ENCODE results near the gene DYSF.

The DYSF gene

DNA sequence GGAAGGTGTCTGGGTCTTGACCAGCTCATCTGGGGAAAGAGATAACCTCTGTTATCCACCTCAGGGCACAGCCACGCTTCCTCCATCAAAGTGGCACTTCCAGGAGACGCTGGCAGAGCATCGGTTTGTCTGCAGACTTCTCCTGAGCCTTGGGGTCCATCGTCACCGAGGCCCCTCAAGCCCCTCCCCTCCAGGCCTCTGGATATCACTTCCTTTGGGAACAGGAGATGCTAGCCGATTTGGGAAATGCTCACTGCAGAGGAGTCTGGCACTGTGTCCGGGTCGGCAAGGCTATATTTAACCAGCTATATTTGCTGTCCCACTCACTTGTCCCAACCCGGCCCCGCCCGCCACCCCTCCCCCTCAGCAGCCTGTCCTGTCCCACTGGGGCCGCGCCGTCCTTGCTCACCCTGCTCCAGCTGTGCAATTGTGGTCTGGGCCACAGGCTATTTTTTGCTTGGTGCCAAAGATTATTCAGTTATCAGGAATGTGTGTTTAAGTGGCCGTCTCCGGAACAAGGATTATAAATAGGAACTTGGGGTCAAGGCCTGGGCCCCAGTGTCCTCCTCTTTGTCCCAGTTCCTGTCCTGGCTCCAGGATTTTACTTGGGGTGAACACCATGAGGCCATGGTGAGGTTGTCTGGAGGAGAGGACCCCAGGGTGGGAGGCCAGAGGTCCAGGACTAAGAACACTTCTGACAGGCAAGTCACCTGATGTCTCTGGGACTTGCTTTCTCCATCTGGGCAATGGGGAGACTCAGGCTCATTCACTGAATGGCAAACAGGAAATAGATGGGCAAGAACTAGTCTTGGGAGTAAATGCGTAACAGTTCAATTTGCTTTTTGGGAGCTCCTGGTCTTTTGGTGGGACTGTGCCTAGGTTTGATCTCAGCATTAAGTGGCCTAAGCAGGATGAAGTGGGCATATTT lies 263.6 kb downstream of the DYSF start:
- no peak for DNase-seq

DNA sequence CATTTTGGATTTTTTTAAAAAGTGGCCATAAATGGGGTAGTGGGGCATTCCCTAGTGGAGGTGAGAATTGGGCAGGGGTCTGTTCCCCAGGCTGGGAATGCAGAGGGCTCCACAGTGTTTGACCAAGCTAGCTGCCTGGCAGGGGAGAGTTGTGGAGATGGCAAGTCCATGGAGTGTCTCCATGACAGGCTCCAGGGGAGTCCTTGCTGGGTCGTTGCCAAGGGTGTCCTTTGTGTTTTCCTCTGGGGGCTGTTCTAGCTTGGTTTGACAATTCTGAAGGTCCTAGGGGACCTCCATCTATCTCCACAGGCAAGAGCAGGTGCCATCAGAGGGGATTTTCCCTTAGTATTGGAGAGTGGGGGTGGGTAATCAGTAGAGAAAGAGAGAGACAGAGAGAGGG lies 265.3 kb downstream of the DYSF start:
- DNase-seq, result no peak

DNA sequence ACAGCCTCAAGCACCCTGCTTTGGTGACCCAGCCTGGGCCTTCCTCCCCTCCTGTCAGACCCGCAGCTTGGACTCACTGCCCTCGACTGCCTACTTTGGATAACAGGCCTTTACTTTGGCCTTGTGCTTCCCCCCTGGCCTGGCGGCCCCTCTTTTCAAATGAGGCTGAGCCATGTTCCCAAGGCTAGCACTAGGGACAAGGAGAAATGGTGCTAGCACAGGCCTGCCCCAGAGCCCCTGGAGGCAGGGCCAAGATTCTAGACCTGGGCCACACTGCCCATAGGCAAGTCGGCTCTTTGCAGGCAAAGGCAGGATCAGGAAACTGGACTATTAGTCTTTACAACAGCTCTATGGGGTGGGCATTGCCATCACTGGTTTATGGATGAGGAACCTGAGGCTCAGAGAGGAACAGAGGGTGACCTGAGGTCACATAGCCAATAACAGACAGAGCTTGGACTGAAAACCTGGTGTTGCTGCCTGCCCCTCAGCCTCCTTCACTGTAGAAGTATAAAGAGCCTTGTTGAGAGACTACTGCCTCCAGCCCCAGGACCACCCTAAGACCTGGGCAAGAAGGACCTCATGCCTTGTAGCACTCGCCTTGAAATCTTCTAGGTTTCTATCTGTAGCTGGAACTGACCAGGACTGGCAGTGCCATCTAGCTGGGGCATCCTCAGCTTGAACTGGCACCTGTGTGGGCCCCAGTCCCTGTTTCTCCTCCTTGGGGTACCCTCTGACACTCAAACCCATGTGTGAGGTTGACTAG lies 266.3 kb downstream of the DYSF start:
- DNase-seq, result no peak

DNA sequence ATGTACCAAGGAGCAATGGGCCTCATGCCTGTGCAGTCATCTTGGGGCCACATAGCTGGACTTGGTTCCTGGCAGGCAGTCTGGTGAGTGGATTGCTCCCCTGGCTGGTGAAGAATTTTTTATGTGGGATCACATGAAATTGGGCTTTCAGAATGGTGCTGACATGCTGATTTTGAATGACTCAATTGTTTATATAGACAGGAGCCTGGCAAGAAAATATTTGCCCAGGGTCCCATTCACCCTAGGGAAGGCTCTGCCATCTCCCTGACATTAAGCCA lies 266.9 kb downstream of the DYSF start:
- no peak for DNase-seq

DNA sequence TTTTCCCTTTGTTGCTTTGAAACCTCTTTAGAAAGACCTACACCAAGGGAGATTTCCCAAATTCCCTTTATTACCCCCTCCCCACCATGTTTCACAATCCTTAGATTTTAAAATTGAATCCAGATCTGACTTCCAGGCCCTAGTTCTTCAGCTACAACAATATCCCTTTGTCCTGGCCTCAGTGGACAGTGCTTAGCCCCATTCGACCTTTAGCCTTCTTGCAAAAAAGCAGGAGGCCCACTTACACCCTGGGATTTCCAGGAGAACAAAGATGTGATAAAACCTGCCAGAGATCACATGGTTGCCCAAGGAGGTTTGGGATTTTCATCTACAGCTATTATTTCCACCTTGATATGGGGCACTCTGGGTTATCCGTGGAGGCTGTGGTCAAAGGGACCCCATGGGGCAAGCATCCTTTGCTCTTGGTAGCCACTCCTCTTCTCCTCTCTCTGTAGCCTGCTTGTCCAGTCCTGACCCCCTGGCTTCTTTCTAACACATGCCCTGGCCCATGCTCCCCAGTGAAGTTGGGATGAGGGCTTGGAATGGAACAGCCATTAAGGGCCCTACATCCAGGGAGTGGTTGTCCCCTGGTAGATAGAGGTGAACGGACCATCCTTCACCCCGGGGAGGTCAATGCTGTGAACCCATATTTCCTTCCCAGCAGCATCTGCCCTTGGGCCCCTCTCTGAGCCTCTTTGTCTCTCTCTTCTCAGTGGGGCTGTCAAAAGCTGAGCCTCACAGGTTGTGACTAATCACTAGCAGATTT lies 267.4 kb downstream of the DYSF start:
- DNase-seq, result no peak

DNA sequence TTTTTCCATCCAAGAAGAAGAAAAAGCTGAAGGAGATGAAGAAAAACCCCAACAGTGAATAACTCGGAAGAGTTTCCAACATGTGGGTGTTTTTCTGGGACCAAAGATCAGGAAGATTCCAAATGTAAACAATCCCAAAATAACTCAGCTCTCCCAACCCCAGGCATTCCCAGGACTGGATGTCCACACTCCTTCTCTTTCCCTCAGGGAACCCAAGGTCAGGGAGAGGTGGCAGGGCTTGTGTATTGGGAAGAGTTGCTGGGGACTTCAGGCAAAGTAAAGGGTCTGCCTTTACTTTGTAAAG lies 268.0 kb downstream of the DYSF start:
- DNase-seq, result no peak

DNA sequence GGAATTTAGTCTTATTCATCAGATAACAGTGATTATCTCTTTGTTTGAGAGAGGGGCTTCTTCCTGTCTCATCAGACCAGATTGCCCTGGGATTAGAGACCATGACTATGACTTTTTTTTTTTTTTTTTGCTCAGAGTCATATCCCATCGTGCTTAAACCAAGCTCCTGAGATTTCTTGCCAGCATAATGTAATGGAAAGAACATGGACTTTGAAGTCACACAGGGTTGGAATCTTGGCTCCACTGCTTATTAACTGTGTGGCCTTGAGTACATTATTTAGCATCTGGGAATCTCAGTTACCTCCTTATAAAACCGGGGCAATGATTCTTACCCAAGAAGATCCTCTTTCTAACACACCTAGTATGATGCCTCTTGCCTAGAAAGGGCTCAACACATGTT lies 268.3 kb downstream of the DYSF start:
- no peak for DNase-seq

DNA sequence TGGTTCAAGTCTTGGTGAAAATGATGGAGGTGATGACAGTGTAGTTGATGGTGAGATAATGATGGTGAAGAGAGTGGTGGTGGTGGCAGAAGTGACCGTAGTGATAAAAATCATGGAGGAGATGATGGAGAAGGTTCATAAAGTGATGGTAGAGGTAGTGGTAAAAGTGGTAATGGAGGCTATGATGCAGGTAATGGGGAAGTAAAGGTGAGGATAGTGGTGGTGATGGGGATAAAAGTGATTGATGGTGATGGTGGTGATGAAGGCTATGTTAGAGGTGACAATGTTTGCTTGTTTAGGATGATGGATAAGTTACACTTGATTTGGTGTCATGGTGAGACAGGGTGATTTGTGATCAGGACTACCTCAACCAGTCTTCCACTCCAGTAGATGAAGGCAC lies 268.9 kb downstream of the DYSF start:
- DNase-seq, result no peak

DNA sequence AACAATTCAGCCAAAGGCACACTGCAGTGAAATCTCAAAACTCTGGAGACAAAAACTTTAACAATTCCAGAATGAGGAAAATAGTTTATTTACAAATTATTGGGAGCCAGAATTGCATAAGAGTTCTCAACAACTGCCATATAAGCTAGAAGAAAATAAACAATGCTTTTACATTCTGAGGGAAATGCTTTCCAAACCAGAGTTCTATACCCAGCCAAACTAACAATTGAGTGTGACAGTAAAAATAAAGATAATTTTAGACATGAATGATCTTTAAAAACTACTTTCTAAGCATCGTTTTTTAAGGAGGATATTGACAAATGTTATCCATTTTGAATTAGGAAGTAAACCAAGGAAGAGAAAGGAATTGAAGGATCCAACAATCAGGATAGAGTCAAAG lies 271.4 kb downstream of the DYSF start:
- DNase-seq, result no peak

DNA sequence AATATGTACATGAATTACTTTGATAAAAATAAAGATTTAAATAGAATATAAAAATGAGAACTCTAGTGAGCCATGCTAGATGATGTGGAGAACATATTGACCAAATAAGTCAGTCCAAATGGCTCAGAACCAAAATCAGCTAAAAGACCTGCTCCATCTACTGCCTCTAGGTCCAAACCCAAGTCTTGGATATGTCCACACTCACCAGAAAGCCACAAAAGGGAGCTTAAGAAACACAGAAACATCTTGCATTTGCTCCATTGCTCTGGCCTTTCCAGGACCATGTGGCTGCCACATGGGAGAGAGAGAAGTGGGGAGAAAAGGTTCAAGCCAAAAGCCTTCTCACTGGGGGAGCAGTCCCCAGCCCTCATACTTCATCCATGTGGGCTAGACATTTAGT lies 272.5 kb downstream of the DYSF start:
- DNase-seq, result no peak

DNA sequence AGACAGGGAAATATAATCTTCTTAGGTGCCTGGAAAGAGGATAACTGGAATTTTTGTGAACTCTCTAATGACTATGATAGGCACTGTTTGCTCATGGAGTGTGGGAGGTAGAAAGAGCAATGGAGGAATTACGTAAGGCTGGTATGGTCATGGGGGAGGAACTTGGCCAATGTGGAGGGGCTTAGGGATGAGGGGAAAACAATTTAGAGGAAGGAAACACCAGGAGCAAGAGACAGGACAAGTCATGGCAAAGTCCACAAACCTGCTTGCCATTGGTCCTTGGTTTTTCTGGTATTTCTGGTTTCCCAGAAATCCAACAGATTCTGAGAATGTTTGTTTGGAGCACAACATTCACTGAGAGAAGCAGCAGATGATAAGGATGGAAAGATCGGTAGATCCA lies 274.2 kb downstream of the DYSF start:
- no peak for DNase-seq

DNA sequence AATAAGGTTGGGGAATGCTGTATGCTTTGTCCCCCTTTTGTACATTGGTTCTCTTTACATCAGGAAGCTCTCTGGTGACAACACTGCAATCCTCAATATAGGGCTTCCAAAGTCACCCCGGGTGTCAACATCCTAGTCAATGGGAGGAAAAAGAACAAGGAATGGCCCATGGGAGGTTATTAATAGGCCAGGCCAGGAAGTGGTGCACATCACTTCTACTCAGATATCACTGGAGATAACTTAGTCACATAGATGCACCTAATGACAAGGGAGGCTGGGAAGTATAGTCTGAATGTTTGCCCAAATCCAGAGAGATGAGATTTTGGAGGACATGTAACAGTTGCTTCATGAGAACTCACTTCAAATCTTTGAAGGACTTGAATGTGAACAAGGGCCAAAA lies 274.7 kb downstream of the DYSF start:
- no peak for DNase-seq

DNA sequence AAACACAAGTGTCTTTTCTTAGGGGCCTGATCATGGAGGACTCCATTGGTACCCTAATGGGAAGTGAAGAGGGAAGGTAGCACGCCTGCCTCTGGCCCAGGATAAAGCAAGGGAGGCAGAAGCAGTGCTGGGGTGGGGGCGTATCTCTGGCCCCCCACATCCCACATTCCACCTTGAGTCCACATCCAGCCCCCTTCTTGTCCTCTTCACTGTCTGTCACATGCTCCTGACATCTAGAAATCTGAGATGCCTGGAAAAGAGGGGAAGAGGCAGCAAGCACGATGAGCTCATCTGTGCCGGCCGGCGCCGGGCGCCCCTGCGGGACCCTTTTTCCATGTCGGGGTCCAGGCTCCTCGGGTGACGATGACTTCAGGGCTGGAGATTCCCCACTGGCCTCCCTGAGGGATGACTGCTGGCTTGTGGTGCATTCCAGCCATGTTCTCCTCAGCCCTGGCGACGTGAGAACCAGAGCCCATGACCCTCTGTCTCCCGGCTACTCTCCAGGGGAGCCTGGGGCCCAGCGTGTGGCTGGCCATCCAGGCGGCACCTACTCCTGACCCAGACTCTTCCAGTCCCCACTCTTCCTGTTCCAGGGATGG lies 277.5 kb downstream of the DYSF start:
- no peak for DNase-seq

DNA sequence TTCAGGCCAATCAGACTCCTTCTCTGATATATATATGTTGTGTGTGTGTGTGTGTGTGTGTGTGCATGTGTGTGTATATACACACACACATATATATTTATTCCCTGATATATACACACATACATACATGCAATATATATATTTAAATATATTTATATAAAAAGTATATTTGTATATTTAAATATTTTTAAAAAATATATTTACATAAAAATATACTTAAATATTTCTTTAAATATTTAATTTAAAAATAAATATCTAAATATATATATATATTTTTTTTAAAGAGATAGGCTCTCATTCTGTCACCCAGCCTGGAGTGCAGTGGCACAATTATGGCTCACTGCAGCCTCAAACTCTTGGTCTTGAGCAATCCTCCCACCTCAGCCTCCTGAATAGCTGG lies 281.3 kb downstream of the DYSF start:
- no peak for DNase-seq

DNA sequence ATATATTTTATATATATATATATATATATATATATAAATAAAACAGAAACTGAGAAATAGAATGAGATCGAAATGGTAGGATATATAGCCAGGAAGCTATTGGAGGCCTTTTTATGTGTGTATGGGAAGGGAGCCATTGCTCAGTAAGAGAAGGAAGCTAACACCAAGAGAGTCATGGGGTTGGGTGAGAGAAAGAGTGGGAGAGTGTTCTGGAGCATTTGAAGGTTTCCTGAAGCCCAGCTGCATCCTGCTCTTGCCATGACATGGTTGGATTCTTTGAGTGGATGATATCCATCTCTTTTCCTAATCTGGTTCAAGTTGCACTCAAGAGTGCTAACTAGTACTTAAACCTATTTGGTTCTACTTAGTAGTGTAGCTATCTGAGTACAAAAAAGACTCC lies 282.3 kb downstream of the DYSF start:
- no peak for DNase-seq
